Colonic mucosa (tissue), 4 donors: ENCODE measurements around the gene SLC7A6. TPM values are rescaled to one million over a fixed set of nuclear protein-coding genes. Genes with fewer than 3 reads are reported as not detected.

Source experiments
- DNase-seq: peaks from one replicate; pipeline ENCODE4 v3.0.0-alpha.2; 2020
- H3K27ac ChIP-seq: fragments of 200-600 bp; one replicate; pipeline ENCODE4 v1.8.0; 2021
- H3K27me3 ChIP-seq: fragments of 200-600 bp; one replicate; pipeline ENCODE4 v1.8.0; 2021
- H3K36me3 ChIP-seq: fragments of 200-600 bp; one replicate; pipeline ENCODE4 v1.8.0; 2021
- H3K4me1 ChIP-seq: fragments of 200-600 bp; one replicate; pipeline ENCODE4 v1.8.0; 2021; ENCODE audit warnings: mild to moderate bottlenecking
- H3K4me3 ChIP-seq: fragments of 200-600 bp; one replicate; pipeline ENCODE4 v1.8.0; 2021
- H3K9ac ChIP-seq, 2 donors: one replicate each; pipeline ENCODE4 v1.7.0; 2013; ENCODE audit warnings: control low read depth in 2 of 2, low read depth in 2 of 2, low read length in 2 of 2
- H3K9me3 ChIP-seq: fragments of 200-600 bp; one replicate; pipeline ENCODE4 v1.8.0; 2021
- intact Hi-C: fragments of 100-400 bp; cut with DNase I; formaldehyde crosslinking; loops from one replicate; pipeline ENCODE4 v1.14.1; 2022
- total RNA-seq, 2 donors: library from RNA; stranded (reverse); fragmentation: NEBNext Ultra II Directional in 1 of 2; extraction: Animal tissue kit (Norgen Biotek cat#: 25700) in 1 of 2; gene quantifications; one replicate each; pipeline ENCODE4 v1.2.1, GENCODE V29; 2021
- TF ChIP-seq, protein P1 (sequence below): fragments of 200-600 bp; IDR thresholded peaks from one replicate; pipeline ENCODE4 v1.8.0; 2022; ENCODE audit warnings: antibody characterized with exemption, mild to moderate bottlenecking
- donor health status: healthy.
- donor health status: DM: no; HTN: no; CAD: no.
- donor health status: DM: no; HTN: no; CAD: no.

Gene SLC7A6
- total RNA-seq, 2 donors from 2014 or later = 22.0 to 42.2 TPM

DNA sequence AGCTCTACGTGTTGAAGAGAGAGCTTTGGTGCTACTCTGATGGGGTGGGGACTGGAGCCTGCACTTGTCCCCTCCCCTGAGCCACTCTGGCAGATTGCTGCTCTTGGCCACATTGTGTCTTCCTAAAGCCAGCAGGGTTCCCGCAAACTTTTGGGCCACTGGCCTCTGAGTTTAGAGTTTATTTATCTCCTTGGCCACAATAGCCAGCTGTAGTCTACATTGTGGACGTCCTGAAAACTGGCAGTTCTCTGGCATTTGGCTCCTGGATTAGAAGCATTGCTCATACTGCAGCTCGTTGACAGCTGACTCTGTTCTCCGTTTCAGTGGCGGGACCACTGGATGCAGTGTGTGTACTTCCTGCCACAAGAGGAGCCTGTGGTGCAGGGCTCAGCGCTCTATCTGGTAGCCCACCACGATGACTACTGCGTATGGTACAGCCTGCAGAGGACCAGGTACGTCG is 81.1 kb downstream of the SLC7A6 start:
- H3K9me3 ChIP-seq = no peaks in the 10 kb centered on the region
- peaks cover 7% of the 10 kb centered on the region for H3K36me3 ChIP-seq
- no peak for DNase-seq
- no peak overlapping the region for H3K27ac ChIP-seq
- no peaks in the 10 kb centered on the region for H3K4me1 ChIP-seq
- TF ChIP-seq, protein P1, sequence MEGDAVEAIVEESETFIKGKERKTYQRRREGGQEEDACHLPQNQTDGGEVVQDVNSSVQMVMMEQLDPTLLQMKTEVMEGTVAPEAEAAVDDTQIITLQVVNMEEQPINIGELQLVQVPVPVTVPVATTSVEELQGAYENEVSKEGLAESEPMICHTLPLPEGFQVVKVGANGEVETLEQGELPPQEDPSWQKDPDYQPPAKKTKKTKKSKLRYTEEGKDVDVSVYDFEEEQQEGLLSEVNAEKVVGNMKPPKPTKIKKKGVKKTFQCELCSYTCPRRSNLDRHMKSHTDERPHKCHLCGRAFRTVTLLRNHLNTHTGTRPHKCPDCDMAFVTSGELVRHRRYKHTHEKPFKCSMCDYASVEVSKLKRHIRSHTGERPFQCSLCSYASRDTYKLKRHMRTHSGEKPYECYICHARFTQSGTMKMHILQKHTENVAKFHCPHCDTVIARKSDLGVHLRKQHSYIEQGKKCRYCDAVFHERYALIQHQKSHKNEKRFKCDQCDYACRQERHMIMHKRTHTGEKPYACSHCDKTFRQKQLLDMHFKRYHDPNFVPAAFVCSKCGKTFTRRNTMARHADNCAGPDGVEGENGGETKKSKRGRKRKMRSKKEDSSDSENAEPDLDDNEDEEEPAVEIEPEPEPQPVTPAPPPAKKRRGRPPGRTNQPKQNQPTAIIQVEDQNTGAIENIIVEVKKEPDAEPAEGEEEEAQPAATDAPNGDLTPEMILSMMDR = no peak
- H3K4me3 ChIP-seq = no peak overlapping the region
- intact Hi-C loops = no loop called here
- H3K9ac ChIP-seq = no peak overlapping the region
- no peaks in the 10 kb centered on the region for H3K27me3 ChIP-seq

DNA sequence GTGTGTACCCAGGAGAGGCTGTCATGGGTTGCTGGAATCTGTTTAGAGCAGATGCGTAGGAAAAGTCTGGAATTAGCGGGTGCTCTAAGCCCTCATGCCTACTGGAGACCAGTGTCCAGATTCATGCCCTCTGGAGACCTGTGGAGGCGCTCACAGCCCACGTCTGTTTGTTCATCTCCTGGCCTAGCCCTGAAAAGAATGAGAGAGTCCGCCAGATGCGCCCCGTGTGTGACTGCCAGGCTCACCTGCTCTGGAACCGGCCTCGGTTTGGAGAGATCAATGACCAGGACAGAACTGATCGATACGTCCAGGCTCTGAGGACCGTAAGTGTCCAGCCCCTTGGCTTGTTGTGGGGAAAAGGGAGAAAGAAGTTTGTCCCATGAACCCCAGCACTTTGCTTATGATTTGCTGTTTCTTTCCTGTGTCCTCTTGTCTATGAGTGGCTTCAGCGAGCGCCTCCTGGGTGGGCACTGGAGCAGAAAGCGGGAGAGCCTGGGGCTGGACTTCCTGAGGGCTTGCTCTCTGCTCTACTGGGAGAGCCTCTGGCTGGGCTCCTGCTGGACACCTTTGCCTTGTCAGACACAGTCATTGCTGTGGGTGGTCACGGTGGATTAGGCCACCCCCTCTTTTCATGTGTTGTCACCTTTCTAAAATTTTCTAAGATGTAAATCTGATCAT is 81.8 kb downstream of the SLC7A6 start:
- TF ChIP-seq, protein P1 = no peak
- Histone ChIP-seq H3K9ac (no peak overlapping the region), H3K9me3 (no peaks in the 10 kb centered on the region), H3K27ac (no peak overlapping the region), H3K36me3 (peaks cover 3% of the 10 kb centered on the region), H3K4me3 (no peak overlapping the region), H3K27me3 (no peaks in the 10 kb centered on the region), H3K4me1 (no peaks in the 10 kb centered on the region)
- DNase-seq = no peak
- intact Hi-C loops = no loop called here

DNA sequence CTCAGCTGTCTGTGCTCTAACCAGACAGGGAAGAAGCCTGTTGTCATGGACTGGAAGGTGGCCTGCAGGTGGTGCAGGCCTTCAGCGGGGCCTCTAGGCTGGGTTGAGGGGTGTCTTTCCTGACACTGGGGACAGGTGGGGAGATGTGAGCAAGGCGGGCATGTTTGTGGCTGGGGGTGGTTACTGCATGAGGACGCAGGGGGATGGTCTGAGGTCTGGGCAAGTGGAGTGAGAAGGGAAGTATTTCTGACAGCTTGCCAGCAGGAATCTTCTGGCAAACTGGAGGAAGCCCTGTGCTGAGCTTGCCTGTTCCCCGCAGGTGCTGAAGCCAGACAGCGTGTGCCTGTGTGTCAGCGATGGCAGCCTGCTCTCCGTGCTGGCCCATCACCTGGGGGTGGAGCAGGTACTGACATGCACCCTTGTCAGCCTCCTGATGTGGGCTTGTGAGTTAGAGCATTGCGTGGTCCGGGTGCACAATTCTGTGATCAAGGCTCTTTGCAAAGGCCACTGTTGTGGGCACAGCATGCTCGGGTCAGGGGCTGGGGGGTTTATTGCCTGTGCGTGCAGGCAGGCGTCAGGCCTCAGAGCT is 82.7 kb downstream of the SLC7A6 start:
- no peak for DNase-seq

DNA sequence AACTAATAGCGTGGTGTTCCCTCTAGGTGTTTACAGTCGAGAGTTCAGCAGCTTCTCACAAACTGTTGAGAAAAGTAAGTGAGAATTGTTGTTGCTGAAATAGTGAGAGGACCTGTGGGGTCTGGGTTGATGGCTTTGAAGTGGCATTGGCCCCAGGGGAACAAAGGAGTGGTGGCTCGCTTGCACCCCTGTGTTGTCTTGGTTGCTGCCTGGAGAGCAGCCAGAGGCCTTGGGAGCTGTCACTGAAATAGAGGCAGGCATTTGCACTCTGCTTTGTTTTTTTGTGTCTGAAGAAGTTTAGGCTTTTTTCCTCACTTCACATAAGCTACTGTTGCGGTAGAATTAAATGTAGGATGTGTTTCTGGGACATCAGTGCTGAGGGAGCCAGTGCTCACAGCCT is 83.3 kb downstream of the SLC7A6 start:
- intact Hi-C loops = no loop called here
- Histone ChIP-seq H3K4me1 (peaks cover 5% of the 10 kb centered on the region), H3K4me3 (no peak overlapping the region), H3K9ac (no peak overlapping the region), H3K27me3 (no peaks in the 10 kb centered on the region), H3K36me3 (peaks cover 3% of the 10 kb centered on the region), H3K27ac (no peak overlapping the region), H3K9me3 (no peaks in the 10 kb centered on the region)
- no peak for DNase-seq
- TF ChIP-seq, protein P1 = no peak

More for the DNA sequence above, 82.7 kb downstream of the SLC7A6 start:
- H3K36me3 ChIP-seq = peaks cover 3% of the 10 kb centered on the region
- H3K9ac ChIP-seq = no peak overlapping the region
- H3K4me3 ChIP-seq = no peak overlapping the region
- intact Hi-C loops = no loop called here
- H3K9me3 ChIP-seq = no peaks in the 10 kb centered on the region
- H3K27ac ChIP-seq = no peak overlapping the region
- peaks cover 5% of the 10 kb centered on the region for H3K4me1 ChIP-seq
- no peaks in the 10 kb centered on the region for H3K27me3 ChIP-seq
- TF ChIP-seq, protein P1 = no peak

DNA sequence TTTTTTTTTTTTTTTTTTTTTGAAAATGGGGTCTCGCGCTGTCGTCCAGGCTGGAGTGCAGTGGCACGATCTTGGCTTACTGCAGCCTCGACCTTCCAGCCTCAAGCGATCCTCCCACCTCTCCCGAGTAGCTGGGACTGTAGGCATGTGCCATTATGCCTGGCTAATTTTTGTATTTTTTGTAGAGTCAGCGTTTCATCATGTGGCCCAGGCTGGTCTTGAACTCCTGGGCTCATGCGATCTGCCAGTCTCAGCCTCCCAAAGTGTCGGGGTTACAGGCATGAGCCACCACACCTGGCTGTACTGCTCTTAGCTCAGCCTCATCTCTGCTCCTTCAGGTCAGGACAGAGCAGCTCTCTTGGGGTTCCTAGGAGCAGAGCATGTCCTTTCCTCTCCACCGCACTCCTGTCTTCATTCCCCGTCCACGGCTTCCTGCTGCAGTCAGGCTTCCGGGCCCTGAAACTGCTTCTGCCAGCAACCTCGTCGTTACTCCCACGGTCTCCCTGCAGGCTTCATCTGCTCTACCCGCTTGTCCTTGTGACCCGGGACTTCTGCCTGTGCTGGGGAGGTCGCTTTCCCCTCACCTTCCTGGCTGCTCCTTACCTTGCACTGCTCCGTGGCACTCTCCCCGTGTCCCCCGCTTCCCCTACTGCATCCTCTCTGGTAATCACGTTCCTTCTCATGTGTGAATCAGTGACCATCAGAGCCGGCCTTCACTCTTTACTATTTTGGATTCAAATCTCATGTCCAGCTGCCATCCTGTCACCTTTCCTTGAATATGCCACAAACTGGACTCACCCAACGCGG is 84.5 kb downstream of the SLC7A6 start:
- Histone ChIP-seq H3K9me3 (no peaks in the 10 kb centered on the region), H3K27me3 (no peaks in the 10 kb centered on the region), H3K36me3 (peaks cover 3% of the 10 kb centered on the region), H3K9ac (no peak overlapping the region), H3K4me3 (no peak overlapping the region), H3K4me1 (peaks cover 5% of the 10 kb centered on the region), H3K27ac (no peak overlapping the region)
- TF ChIP-seq, protein P1 = no peak
- intact Hi-C loops = no loop called here
- DNase-seq = no peak
